GM23338 (cell line): ENCODE measurements around the gene IGFBP5. TPM values are rescaled to one million over a fixed set of nuclear protein-coding genes. Genes with fewer than 3 reads are reported as not detected.

Source experiments
- ATAC-seq: fragments of 200-7000 bp; cut with Tn5 transposase; 3 replicates; pipeline ENCODE4 v1.9.1; 2020
- DNase-seq: peaks from one replicate; pipeline ENCODE4 v3.0.0-alpha.2; 2015; ENCODE audit warnings: low spot score
- H2AFZ ChIP-seq: fragments of 200-600 bp; sonication (generic); 2 replicates; pipeline ENCODE4 v1.8.0; 2016; ENCODE audit warnings: antibody characterized with exemption, mild to moderate bottlenecking, moderate library complexity
- H3F3A ChIP-seq: fragments of 200-600 bp; sonication (generic); replicated peaks from 2 replicates; pipeline ENCODE4 v1.8.0; 2017; ENCODE audit warnings: antibody characterized with exemption, mixed run types, low read depth
- H3K27ac ChIP-seq: fragments of 200-600 bp; sonication (generic); 2 replicates; pipeline ENCODE4 v1.6.1; 2016; ENCODE audit warnings: low read depth
- H3K27me3 ChIP-seq: fragments of 200-600 bp; sonication (generic); 2 replicates; pipeline ENCODE4 v1.8.0; 2016; ENCODE audit warnings: mild to moderate bottlenecking, mixed run types, moderate library complexity; ENCODE audit not compliant: insufficient read depth
- H3K36me3 ChIP-seq: fragments of 200-600 bp; sonication (generic); 2 replicates; pipeline ENCODE4 v1.8.0; 2016; ENCODE audit warnings: mild to moderate bottlenecking; ENCODE audit not compliant: insufficient read depth
- H3K4me1 ChIP-seq: fragments of 200-600 bp; sonication (generic); 2 replicates; pipeline ENCODE4 v1.8.0; 2016; ENCODE audit warnings: mild to moderate bottlenecking, moderate library complexity; ENCODE audit not compliant: insufficient read depth
- H3K4me2 ChIP-seq: fragments of 200-600 bp; sonication (generic); 2 replicates; pipeline ENCODE4 v1.7.1; 2017; ENCODE audit warnings: mixed run types
- H3K4me3 ChIP-seq: fragments of 200-600 bp; sonication (generic); 2 replicates; pipeline ENCODE4 v1.6.1; 2016; ENCODE audit warnings: mixed run types
- H3K79me2 ChIP-seq: fragments of 200-600 bp; sonication (generic); replicated peaks from 2 replicates; pipeline ENCODE4 v1.8.0; 2017; ENCODE audit warnings: mild to moderate bottlenecking; ENCODE audit not compliant: insufficient read depth
- H3K9me2 ChIP-seq: fragments of 200-600 bp; sonication (generic); 2 replicates; pipeline ENCODE4 v1.8.0; 2017; ENCODE audit not compliant: insufficient read depth
- H4K20me1 ChIP-seq: fragments of 200-600 bp; sonication (generic); replicated peaks from 2 replicates; pipeline ENCODE4 v1.8.0; 2017; ENCODE audit warnings: mild to moderate bottlenecking; ENCODE audit not compliant: insufficient read depth
- H3K27ac Mint-ChIP-seq: 2 replicates; pipeline ENCODE4 v1.8.0; 2020; ENCODE audit warnings: inconsistent platforms, mild to moderate bottlenecking, moderate library complexity, mixed read lengths
- H3K27me3 Mint-ChIP-seq: 3 replicates; pipeline ENCODE4 v1.8.0; 2022; ENCODE audit warnings: low read depth, mild to moderate bottlenecking, moderate library complexity, mixed read lengths, inconsistent platforms; ENCODE audit not compliant: insufficient read depth, poor library complexity
- H3K36me3 Mint-ChIP-seq: 3 replicates; pipeline ENCODE4 v1.8.0; 2021; ENCODE audit warnings: low read depth, mild to moderate bottlenecking, inconsistent platforms, moderate library complexity, mixed read lengths
- H3K4me1 Mint-ChIP-seq: 3 replicates; pipeline ENCODE4 v1.8.0; 2020; ENCODE audit warnings: mild to moderate bottlenecking, inconsistent platforms, mixed read lengths
- H3K4me3 Mint-ChIP-seq: 3 replicates; pipeline ENCODE4 v1.8.0; 2021; ENCODE audit warnings: moderate library complexity, mild to moderate bottlenecking, inconsistent platforms, mixed read lengths
- H3K9me3 Mint-ChIP-seq: 3 replicates; pipeline ENCODE4 v1.8.0; 2020; ENCODE audit warnings: moderate library complexity, mild to moderate bottlenecking, inconsistent platforms, mixed read lengths
- CREB1 ChIP-seq: fragments of 250-450 bp; sonication (Bioruptor Pico); IDR thresholded peaks from 2 replicates; pipeline ENCODE4 v1.5.0; 2020; ENCODE audit warnings: low read depth, mild to moderate bottlenecking, moderate library complexity
- CTCF ChIP-seq, 2 experiments: fragments of 200-600 bp in 1 of 2; sonication (generic) in 1 of 2; conservative IDR thresholded peaks; 2 replicates each; pipeline versions ENCODE4 v1.5.1 to v1.6.1; 2016 to 2017; ENCODE audit warnings: antibody characterized with exemption in 2 of 2, low read depth in 2 of 2, mild to moderate bottlenecking in 2 of 2, moderate library complexity in 1 of 2
- ETS1 ChIP-seq: IDR thresholded peaks from 2 replicates; pipeline ENCODE4 v1.6.1; 2016; ENCODE audit warnings: antibody characterized with exemption
- EZH2 ChIP-seq: fragments of 200-600 bp; sonication (generic); IDR thresholded peaks from one replicate; pipeline ENCODE4 v1.8.0; 2017; ENCODE audit warnings: antibody characterized with exemption, mild to moderate bottlenecking, low read depth; ENCODE audit not compliant: unreplicated experiment
- EZH2phosphoT487 ChIP-seq: fragments of 200-600 bp; sonication (generic); IDR thresholded peaks from one replicate; pipeline ENCODE4 v1.8.1; 2018; ENCODE audit warnings: antibody characterized with exemption; ENCODE audit not compliant: unreplicated experiment
- JUNB ChIP-seq: IDR thresholded peaks from one replicate; pipeline ENCODE4 v1.6.1; 2016; ENCODE audit warnings: antibody characterized with exemption; ENCODE audit not compliant: unreplicated experiment
- NANOG ChIP-seq: IDR thresholded peaks from 2 replicates; pipeline ENCODE4 v1.6.1; 2016; ENCODE audit warnings: antibody characterized with exemption, borderline replicate concordance
- POLR2AphosphoS5 ChIP-seq: IDR thresholded peaks from 2 replicates; pipeline ENCODE4 v1.6.1; 2016; ENCODE audit warnings: antibody characterized with exemption, low read depth
- REST ChIP-seq: IDR thresholded peaks from one replicate; pipeline ENCODE4 v1.6.1; 2018; ENCODE audit warnings: antibody characterized with exemption; ENCODE audit not compliant: unreplicated experiment
- STAT1 ChIP-seq: IDR thresholded peaks from one replicate; pipeline ENCODE4 v1.6.1; 2016; ENCODE audit warnings: antibody characterized with exemption; ENCODE audit not compliant: unreplicated experiment
- ZNF114 ChIP-seq: fragments of 250-450 bp; sonication (Bioruptor Pico); IDR thresholded peaks from 2 replicates; pipeline ENCODE4 v1.5.0; 2020; ENCODE audit warnings: mild to moderate bottlenecking, moderate library complexity
- ZNF331 ChIP-seq: fragments of 250-450 bp; sonication (Bioruptor Pico); IDR thresholded peaks from 2 replicates; pipeline ENCODE4 v1.5.0; 2020; ENCODE audit warnings: low read depth, mild to moderate bottlenecking, moderate library complexity
- ZNF462 ChIP-seq: fragments of 250-450 bp; sonication (Bioruptor Pico); IDR thresholded peaks from 2 replicates; pipeline ENCODE4 v1.5.0; 2020; ENCODE audit warnings: mild to moderate bottlenecking, moderate library complexity
- polyA plus RNA-seq: library from polyadenylated mRNA; unstranded; fragments of >200 nt; fragmentation: Nextera tagmentation; extraction: Ambion mirVana; gene quantifications from 2 replicates; pipeline ENCODE4 v1.2.1, GENCODE V29; 2016
- total RNA-seq: library from RNA; depleted of rRNA; stranded (reverse); fragments of >200 nt; shearing (Covaris generic); gene quantifications from 2 replicates; pipeline ENCODE4 v1.2.3, GENCODE V29; 2014

The IGFBP5 gene
- total and polyA plus RNA-seq, 2 experiments from 2014 or later = 0.70 to 2.5 TPM

- no peak overlapping the region for H3K4me3 Mint-ChIP-seq
- Histone ChIP-seq H3K27ac (no peak overlapping the region), H3K4me2 (no peak overlapping the region), H2AFZ (no peak overlapping the region), H4K20me1 (peaks cover 4% of the 10 kb centered on the region; the same call in 1 of the 2 replicates), H3K27me3 (no peaks in the 10 kb centered on the region), H3F3A (0 out of 2 replicates have a peak, but pooled peaks cover 6% of the 10 kb centered on the region), H3K36me3 (0 out of 2 replicates have a peak, but pooled peaks cover 6% of the 10 kb centered on the region), H3K4me3 (no peak overlapping the region), H3K4me1 (peaks cover 19% of the 10 kb centered on the region), H3K79me2 (peaks cover 1% of the 10 kb centered on the region; the same call in 1 of the 2 replicates), H3K9me2 (no peaks in the 10 kb centered on the region)
- no peaks in the 10 kb centered on the region for H3K9me3 Mint-ChIP-seq
- H3K27ac Mint-ChIP-seq = no peak overlapping the region
- peaks cover 57% of the 10 kb centered on the region for H3K36me3 Mint-ChIP-seq
- peaks cover 22% of the 10 kb centered on the region for H3K4me1 Mint-ChIP-seq
- DNase-seq = no peak
- no peak for ATAC-seq
- TF ChIP-seq CTCF (conservative IDR thresholded peaks at IDR 0.05; ENCODE audit: low read depth in 2 of 2) = no peak
- no peak for TF ChIP-seq JUNB
- no peak for TF ChIP-seq EZH2
- TF ChIP-seq POLR2AphosphoS5 = no peak
- no peak for TF ChIP-seq ZNF331 (CRISPR knock-in tag)
- no peak for TF ChIP-seq ETS1
- TF ChIP-seq ZNF462 (CRISPR knock-in tag) = no peak
- TF ChIP-seq NANOG = no peak
- TF ChIP-seq EZH2phosphoT487 = no peak
- TF ChIP-seq ZNF114 (CRISPR knock-in tag) = no peak
- no peak for TF ChIP-seq STAT1
- no peak for TF ChIP-seq CREB1 (CRISPR knock-in tag)
- no peak for TF ChIP-seq REST
- peaks cover 19% of the 10 kb centered on the region for H3K27me3 Mint-ChIP-seq
These were observed 32.2 kb downstream of the IGFBP5 start for GRCh38 chr2:216663106-216663505.
